Bronchus fibroblast of lung (primary cell): Measurements from ENCODE around the gene ZKSCAN1. TPM values are rescaled to one million over a fixed set of nuclear protein-coding genes. Genes with fewer than 3 reads are reported as not detected.

ENCODE experiments used
- total RNA-seq: library from RNA; depleted of rRNA; stranded (reverse); fragments of >200 nt; gene quantifications from 2 replicates; pipeline ENCODE4 v1.2.3, GENCODE V29; 2015

ZKSCAN1 gene
- total RNA-seq, result 10.7 and 11.3 TPM in 2 replicates

GRCh38 chr7:100015232-100016214 is at the start of gene ZKSCAN1:
Gene ZKSCAN1 (plus strand): TSS chr7:100015596. CDS start chr7:100023507, 7,911 bp downstream.

GRCh38 chr7:99975782-99976521 is 39.4 kb upstream of the ZKSCAN1 start, which contains the start of gene AZGP1:
Gene AZGP1 (minus strand): TSS chr7:99976031. CDS start chr7:99976020, 11 bp downstream.

GRCh38 chr7:100049441-100050291 is 34.3 kb downstream of the ZKSCAN1 start, which contains the start of gene ZSCAN21:
Gene ZSCAN21 (plus strand): TSS chr7:100049774. CDS start chr7:100057007, 7,233 bp downstream.

GRCh38 chr7:100081535-100082102 is 66.2 kb downstream of the ZKSCAN1 start, which contains the start of gene ZNF3:
Gene ZNF3 (minus strand): TSS chr7:100081723. CDS start chr7:100077357, 4,366 bp downstream.

GRCh38 chr7:100088621-100089457 is 73.4 kb downstream of the ZKSCAN1 start, which contains the start of gene COPS6:
Gene COPS6 (plus strand): TSS chr7:100088969. CDS start chr7:100088991, 22 bp downstream.

Other genes with a start within 250 kb of the ZKSCAN1 start
- gene CYP3A4, start 231.4 kb upstream of the ZKSCAN1 start, total RNA-seq, result not detected in 2 replicates
- not detected in 2 replicates for gene CYP3A43, start 187.6 kb upstream of the ZKSCAN1 start, total RNA-seq
- not detected in 2 replicates for gene OR2AE1, start 138.6 kb upstream of the ZKSCAN1 start, total RNA-seq
- gene TRIM4, start 96.1 kb upstream of the ZKSCAN1 start, total RNA-seq, result 14.3 and 15.6 TPM in 2 replicates
- not detected in 2 replicates for gene GJC3, start 86.0 kb upstream of the ZKSCAN1 start, total RNA-seq
- under 0.01 TPM in 1 of 2 replicates, not detected in the other for gene AZGP1, start 39.6 kb upstream of the ZKSCAN1 start, total RNA-seq
- 8.2 and 9.9 TPM in 2 replicates for gene ZSCAN21, start 34.2 kb downstream of the ZKSCAN1 start, total RNA-seq
- gene ZNF3, start 66.1 kb downstream of the ZKSCAN1 start, total RNA-seq, result 15.8 and 16.1 TPM in 2 replicates
- 79.7 and 107 TPM in 2 replicates for gene COPS6, start 73.4 kb downstream of the ZKSCAN1 start, total RNA-seq
- 204 and 216 TPM in 2 replicates for gene MCM7, start 85.8 kb downstream of the ZKSCAN1 start, total RNA-seq
- 20.0 and 20.2 TPM in 2 replicates for gene AP4M1, start 86.0 kb downstream of the ZKSCAN1 start, total RNA-seq
- gene TAF6, start 103.8 kb downstream of the ZKSCAN1 start, total RNA-seq, result 81.9 and 83.6 TPM in 2 replicates
- gene CNPY4, start 104.0 kb downstream of the ZKSCAN1 start, total RNA-seq, result 16.1 and 18.6 TPM in 2 replicates
- gene MBLAC1, start 111.4 kb downstream of the ZKSCAN1 start, total RNA-seq, result 3.0 and 3.9 TPM in 2 replicates
- 164 and 193 TPM in 2 replicates for gene LAMTOR4, start 133.3 kb downstream of the ZKSCAN1 start, total RNA-seq
- 6.6 and 6.7 TPM in 2 replicates for gene TRAPPC14, start 143.1 kb downstream of the ZKSCAN1 start, total RNA-seq
- gene GAL3ST4, start 153.0 kb downstream of the ZKSCAN1 start, total RNA-seq, result 4.5 and 4.9 TPM in 2 replicates
- 1.8 and 4.9 TPM in 2 replicates for gene GPC2, start 161.8 kb downstream of the ZKSCAN1 start, total RNA-seq
- gene STAG3, start 162.3 kb downstream of the ZKSCAN1 start, total RNA-seq, result 0.84 and 1.8 TPM in 2 replicates
- not detected in 2 replicates for gene PVRIG, start 204.4 kb downstream of the ZKSCAN1 start, total RNA-seq